Suprapubic skin (tissue), 4 donors: ENCODE measurements around the gene ZNF407.

Source experiments
- EP300 ChIP-seq: sonication (generic); formaldehyde crosslinking; IDR thresholded peaks from one replicate; pipeline ENCODE4 v1.6.1; 2017; ENCODE audit warnings: antibody characterized with exemption
- POLR2A ChIP-seq, 2 donors: fragments of 450-650 bp; IDR thresholded peaks; one replicate each; pipeline ENCODE4 v1.6.1; 2017; ENCODE audit warnings: antibody characterized with exemption in 2 of 2, mild to moderate bottlenecking in 2 of 2, moderate library complexity in 2 of 2
- POLR2AphosphoS5 ChIP-seq, 3 donors: sonication (generic); formaldehyde crosslinking; IDR thresholded peaks; one replicate each; pipeline ENCODE4 v1.6.1; 2017; ENCODE audit warnings: antibody characterized with exemption in 3 of 3
- TF ChIP-seq, protein P1 (sequence below), 2 donors: fragments of 200-600 bp in 1 of 2; fragments of 450-650 bp in 1 of 2; sonication (generic) in 1 of 2; IDR thresholded peaks; one replicate each; pipeline ENCODE4 v1.5.1; 2016 to 2019; ENCODE audit warnings: antibody characterized with exemption in 2 of 2, mild to moderate bottlenecking in 1 of 2, moderate library complexity in 1 of 2

DNA sequence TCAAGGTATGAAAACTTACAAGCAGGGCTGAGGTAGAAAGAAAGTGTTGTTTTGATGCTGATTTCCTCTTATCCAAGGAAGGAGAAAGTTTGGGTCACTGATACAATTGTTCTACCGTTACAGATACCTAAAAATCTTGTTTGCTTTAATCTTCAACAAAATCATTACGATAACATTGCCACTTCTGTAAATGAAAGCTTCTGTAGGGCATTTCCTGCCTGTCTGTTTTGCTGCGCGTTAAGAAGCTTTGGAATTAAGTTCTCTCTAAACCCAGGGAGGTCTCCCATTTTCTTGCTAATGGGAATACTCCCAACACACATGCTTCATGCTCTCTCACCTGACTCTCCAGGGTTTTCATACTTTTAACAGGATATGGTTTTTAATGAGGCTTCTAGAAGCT, 352.8 kb downstream of the ZNF407 start:
- TF ChIP-seq, protein P1, sequence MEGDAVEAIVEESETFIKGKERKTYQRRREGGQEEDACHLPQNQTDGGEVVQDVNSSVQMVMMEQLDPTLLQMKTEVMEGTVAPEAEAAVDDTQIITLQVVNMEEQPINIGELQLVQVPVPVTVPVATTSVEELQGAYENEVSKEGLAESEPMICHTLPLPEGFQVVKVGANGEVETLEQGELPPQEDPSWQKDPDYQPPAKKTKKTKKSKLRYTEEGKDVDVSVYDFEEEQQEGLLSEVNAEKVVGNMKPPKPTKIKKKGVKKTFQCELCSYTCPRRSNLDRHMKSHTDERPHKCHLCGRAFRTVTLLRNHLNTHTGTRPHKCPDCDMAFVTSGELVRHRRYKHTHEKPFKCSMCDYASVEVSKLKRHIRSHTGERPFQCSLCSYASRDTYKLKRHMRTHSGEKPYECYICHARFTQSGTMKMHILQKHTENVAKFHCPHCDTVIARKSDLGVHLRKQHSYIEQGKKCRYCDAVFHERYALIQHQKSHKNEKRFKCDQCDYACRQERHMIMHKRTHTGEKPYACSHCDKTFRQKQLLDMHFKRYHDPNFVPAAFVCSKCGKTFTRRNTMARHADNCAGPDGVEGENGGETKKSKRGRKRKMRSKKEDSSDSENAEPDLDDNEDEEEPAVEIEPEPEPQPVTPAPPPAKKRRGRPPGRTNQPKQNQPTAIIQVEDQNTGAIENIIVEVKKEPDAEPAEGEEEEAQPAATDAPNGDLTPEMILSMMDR (IDR thresholded peaks at IDR 0.05): no peak
- no peak for TF ChIP-seq POLR2AphosphoS5 (IDR thresholded peaks at IDR 0.05)
- no peak for TF ChIP-seq POLR2A (IDR thresholded peaks at IDR 0.05)
- no peak for TF ChIP-seq EP300
